Erythroblast (primary cell): ENCODE data around the gene KIF14.
"Not testable (repeated sequence)": the region's sequence is repeated elsewhere in the genome, so short reads cannot be mapped to it uniquely, and the experiment has no call there.

Experiments used
- DNase-seq, 2 experiments: peaks; one replicate each; lab custom pipeline; 2025; lab: John Stamatoyannopoulos, UW
- GATA1 ChIP-seq: IDR thresholded peaks from 2 replicates; pipeline ENCODE4 v1.6.1; 2011; ENCODE audit warnings: low read depth, mild to moderate bottlenecking, control low read depth, low read length, moderate library complexity
- POLR2A ChIP-seq: IDR thresholded peaks from 2 replicates; pipeline ENCODE4 v1.6.1; 2011; ENCODE audit warnings: mild to moderate bottlenecking, low read length

The KIF14 gene

GRCh38 chr1:200625381-200625824, 4.9 kb upstream of the KIF14 start:
- TF ChIP-seq GATA1, result no peak
- TF ChIP-seq POLR2A, result no peak
- no peak for DNase-seq

GRCh38 chr1:200624679-200625335, 4.3 kb upstream of the KIF14 start:
- TF ChIP-seq GATA1 (no peak), POLR2A (no peak)
- DNase-seq, result no peak

DNA sequence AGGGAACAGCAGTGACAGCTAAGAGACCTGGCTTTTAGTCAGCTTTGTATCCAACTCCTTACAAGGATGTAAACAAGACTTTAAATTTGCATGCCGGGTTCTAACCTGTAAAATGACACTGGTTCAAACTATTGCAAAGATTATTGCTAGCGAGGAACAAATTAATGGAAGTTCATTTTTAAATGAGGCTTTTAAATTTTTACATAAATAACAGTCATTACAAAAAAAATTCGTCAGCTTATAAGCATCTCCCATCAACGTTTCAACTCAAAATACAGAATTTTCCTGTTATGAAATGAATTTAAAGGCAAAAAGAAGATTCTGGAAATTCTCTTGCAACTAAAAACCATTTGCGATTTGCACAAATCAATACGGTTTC, 668 bp downstream of the KIF14 start:
- peak; percentile 35 to 62 for DNase-seq
- TF ChIP-seq POLR2A (no peak), GATA1 (no peak)

DNA sequence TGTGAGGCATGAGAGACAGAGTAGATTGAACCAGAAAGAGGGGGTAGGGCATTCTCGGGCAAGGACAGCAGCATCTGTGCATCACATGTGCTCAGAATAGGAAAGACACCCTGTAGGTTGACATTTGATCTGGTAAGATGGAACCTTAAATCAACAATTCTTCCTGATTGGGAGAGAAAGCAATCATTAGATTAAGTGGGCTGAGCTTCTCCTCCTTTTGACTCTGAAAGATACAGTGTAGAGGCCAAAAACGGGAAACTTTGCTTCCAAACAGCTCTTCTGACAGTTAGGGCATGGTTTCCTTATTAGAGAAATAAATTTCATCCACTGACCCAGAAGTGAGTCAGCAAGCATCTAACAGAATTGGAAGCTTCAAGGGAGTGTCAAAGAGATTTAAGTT, 9.7 kb downstream of the KIF14 start:
- TF ChIP-seq GATA1 (no peak), POLR2A (no peak)
- no peak for DNase-seq

DNA sequence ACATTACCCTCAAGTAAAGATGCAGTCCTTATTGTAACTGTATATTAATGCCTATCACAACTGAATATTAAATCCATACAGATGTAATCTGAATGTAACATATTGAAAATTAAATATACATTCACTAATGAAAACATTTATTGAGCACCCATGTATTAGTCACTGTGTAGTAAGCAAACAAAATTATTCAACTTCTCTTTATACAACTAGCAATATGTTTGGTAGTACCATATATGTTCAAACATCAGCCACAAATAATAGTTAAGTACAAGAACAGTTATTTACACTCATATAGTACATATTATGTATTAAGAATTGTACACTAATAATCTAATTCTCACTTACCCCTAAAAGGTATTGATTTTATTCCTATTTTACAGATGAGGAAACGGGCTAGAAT, 17.9 kb downstream of the KIF14 start:
- no peak for TF ChIP-seq GATA1
- no peak for TF ChIP-seq POLR2A
- DNase-seq, result no peak

GRCh38 chr1:200590001-200590400, 30.6 kb downstream of the KIF14 start:
- DNase-seq, result no peak
- TF ChIP-seq GATA1 (no peak), POLR2A (no peak)

- DNase-seq, result no peak
- TF ChIP-seq GATA1, result no peak
- TF ChIP-seq POLR2A, result no peak
Measured at GRCh38 chr1:200588698-200589097, 31.9 kb downstream of the KIF14 start.

GRCh38 chr1:200564319-200564718, 56.2 kb downstream of the KIF14 start:
- DNase-seq, result no peak
- TF ChIP-seq POLR2A (no peak), GATA1 (no peak)

- DNase-seq, result no peak
Measured at GRCh38 chr1:200561856-200562214, 58.7 kb downstream of the KIF14 start.

DNA sequence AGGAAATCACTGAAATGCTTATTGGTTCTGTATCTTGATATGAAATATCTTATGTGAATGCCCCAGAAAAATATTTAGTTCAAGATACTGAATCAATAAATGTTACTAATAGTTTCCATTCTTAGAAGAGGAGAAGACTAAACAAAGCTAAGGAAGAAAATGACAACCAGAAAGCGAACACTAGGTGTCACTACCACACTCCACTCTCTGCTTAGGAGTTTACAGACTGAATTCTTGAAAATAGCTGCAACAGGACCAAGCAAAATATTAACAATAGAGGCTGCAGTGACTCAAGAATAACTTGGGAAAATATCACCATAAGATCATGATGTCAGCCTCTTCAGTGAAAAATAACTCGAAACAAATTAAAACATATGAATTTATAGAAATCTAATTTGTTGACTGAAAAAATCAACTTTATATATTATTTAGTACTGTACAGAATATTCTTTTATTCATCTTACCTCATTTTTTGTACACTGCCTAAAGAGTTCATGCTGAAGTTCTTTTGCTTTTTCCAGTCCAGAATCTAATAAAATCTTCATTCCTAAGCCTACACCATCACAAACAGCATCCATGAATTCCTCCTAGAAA, 61.6 kb downstream of the KIF14 start:
- no peak for TF ChIP-seq GATA1
- TF ChIP-seq POLR2A, result no peak
- DNase-seq, result peak; percentile 45 to 56

More at GRCh38 chr1:200561856-200562214, 58.7 kb downstream of the KIF14 start:
- TF ChIP-seq POLR2A (no peak), GATA1 (no peak)

DNA sequence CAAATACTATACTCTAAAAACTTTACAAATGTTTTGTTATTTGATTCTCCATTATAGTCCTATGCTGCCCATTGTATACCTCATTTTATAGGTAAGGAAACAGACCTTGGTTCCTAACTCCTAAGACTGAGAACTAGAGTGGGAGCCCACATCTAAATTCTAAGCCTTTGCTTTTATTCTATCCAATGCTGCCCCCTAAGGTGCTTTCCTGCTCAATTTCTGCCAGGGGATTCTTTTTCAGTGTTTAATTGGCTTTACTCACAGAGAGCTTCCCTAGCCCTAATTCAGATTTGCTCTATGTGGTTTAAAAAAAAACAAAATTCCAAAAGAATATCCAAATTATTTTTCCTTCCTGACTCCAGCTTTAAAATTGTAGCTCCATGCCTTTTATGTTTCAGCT, 64.5 kb downstream of the KIF14 start:
- no peak for DNase-seq
- TF ChIP-seq GATA1 (no peak), POLR2A (no peak)

GRCh38 chr1:200552737-200553136, 67.8 kb downstream of the KIF14 start:
- not testable (repeated sequence) for DNase-seq

DNA sequence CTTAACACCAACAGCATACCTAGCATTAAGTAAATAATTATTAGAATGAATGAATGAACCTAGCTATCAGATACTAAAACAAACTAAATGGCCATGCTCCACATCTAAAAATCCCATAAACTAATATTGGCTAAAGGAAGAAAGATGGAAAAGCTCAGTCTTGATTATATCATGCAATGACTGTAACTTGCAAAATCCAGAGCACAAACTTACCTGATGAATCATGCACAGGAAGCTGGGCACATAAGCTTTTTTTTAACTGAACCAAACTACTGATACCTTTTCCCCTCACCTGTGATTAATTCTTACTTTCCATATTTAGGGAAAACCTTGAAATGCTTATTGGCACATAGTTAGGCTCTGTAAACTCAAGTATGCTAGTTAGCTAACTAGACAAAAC, 70.2 kb downstream of the KIF14 start:
- DNase-seq, result no peak
- TF ChIP-seq POLR2A, result no peak
- TF ChIP-seq GATA1, result no peak

GRCh38 chr1:200547386-200547785, 73.2 kb downstream of the KIF14 start:
- TF ChIP-seq POLR2A, result no peak
- no peak for TF ChIP-seq GATA1
- DNase-seq, result no peak

- TF ChIP-seq GATA1 (no peak), POLR2A (no peak)
- no peak for DNase-seq
Measured at GRCh38 chr1:200546577-200546976, 74.0 kb downstream of the KIF14 start.

- TF ChIP-seq GATA1, result no peak
- TF ChIP-seq POLR2A, result no peak
- DNase-seq, result no peak
Measured at GRCh38 chr1:200542162-200542561, 78.4 kb downstream of the KIF14 start.
